ENCODE data around the gene TRPM1. TPM values are rescaled to one million over a fixed set of nuclear protein-coding genes. Genes with fewer than 3 reads are reported as not detected.

The TRPM1 gene
- total and polyA plus RNA-seq, 9 of the 15 experiments (the other 6 are each of a cell fraction or from before 2014, with no cell fraction given): 0.01 to 0.06 (median 0.03) TPM; not detected in 5

- TF ChIP-seq, protein P1, sequence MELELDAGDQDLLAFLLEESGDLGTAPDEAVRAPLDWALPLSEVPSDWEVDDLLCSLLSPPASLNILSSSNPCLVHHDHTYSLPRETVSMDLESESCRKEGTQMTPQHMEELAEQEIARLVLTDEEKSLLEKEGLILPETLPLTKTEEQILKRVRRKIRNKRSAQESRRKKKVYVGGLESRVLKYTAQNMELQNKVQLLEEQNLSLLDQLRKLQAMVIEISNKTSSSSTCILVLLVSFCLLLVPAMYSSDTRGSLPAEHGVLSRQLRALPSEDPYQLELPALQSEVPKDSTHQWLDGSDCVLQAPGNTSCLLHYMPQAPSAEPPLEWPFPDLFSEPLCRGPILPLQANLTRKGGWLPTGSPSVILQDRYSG (tag; conservative IDR thresholded peaks at IDR 0.05; ENCODE audit: low read depth): no peak
Observed at GRCh38 chr15:31128919-31129768, 27.6 kb upstream of the TRPM1 start (continued).

- H3K9ac ChIP-seq (ENCODE audit: insufficient read depth in 1 of 2, low read depth in 2 of 2, low read length in 2 of 2): no peak overlapping the region
- no TSS peak for BruUV-seq (replicated peaks)
- H3K9me3 ChIP-seq (replicated peaks; ENCODE audit: control insufficient read depth, insufficient read depth, low read depth, low read length): no peaks in the 10 kb centered on the region
- ChIA-PET CTCF (ENCODE audit: low intra/inter-chr PET ratio) (no interaction called here), POLR2A (no interaction called here)
- no peak overlapping the region for H3K4me3 ChIP-seq
- WGBS (ENCODE audit: insufficient coverage, low coverage, missing lambda C conversion rate): 0% methylated on average over 6 of the region's 6 CpGs
- no peaks in the 10 kb centered on the region for H3K36me3 ChIP-seq (ENCODE audit: control insufficient read depth, insufficient read depth, low read length)
- H3K4me1 ChIP-seq (replicated peaks in 1 of 2; ENCODE audit: control insufficient read depth in 2 of 2, insufficient read depth in 2 of 2, low read length in 2 of 2): no peaks in the 10 kb centered on the region
- peaks cover 5 to 22% of the 10 kb centered on the region in 2 experiments; a peak in 3 of 5 replicates for H3K27me3 ChIP-seq (ENCODE audit: control insufficient read depth in 2 of 2, insufficient read depth in 2 of 2, low read length in 2 of 2)
- no peak for ATAC-seq
- H3K9me1 ChIP-seq (ENCODE audit: control insufficient read depth, insufficient read depth, low read length): no peaks in the 10 kb centered on the region
- no peak overlapping the region for H3K4me2 ChIP-seq (ENCODE audit: insufficient read depth, low read length)
- in situ Hi-C loops (cut with MboI) (no loop called here), intact Hi-C loops (cut with micrococcal nuclease) (loop anchor here (2.0 to 10.0 kb wide), 2 partner anchors 134 to 326 kb away; partner anchors contain the start of gene MTMR10)
- no peak for FAIRE-seq
- TF ChIP-seq MYBL2 (IDR thresholded peaks at IDR 0.05; ENCODE audit: low read depth) (no peak), MYBL2 (CRISPR knock-in tag; IDR thresholded peaks at IDR 0.05; ENCODE audit: borderline replicate concordance) (no peak), EP300 (IDR thresholded peaks at IDR 0.05; ENCODE audit: low read length) (no peak), ZNF121 (CRISPR knock-in tag; conservative IDR thresholded peaks at IDR 0.05) (no peak), ZNF280A (IDR thresholded peaks at IDR 0.05; ENCODE audit: low read depth, partially characterized antibody) (no peak), HIVEP1 (CRISPR knock-in tag; IDR thresholded peaks at IDR 0.05) (no peak), ZBTB1 (CRISPR knock-in tag; IDR thresholded peaks at IDR 0.05; ENCODE audit: borderline replicate concordance, low read depth) (no peak)
- TF ChIP-seq, protein P2, sequence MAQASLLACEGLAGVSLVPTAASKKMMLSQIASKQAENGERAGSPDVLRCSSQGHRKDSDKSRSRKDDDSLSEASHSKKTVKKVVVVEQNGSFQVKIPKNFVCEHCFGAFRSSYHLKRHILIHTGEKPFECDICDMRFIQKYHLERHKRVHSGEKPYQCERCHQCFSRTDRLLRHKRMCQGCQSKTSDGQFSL (CRISPR knock-in tag; IDR thresholded peaks at IDR 0.05): no peak
- TF ChIP-seq, protein P2 (tag; IDR thresholded peaks at IDR 0.05): no peak
- no peak overlapping the region for H3K27ac ChIP-seq (ENCODE audit: extremely low read depth, low read depth, low read length)
- no peak overlapping the region for H2AFZ ChIP-seq (ENCODE audit: low read depth, low read length)
- no peaks in the 10 kb centered on the region for H3K79me2 ChIP-seq (ENCODE audit: control insufficient read depth, insufficient read depth, low read length)
- no peak for DNase-seq (ENCODE audit: extremely low read depth in 1 of 4, low spot score in 3 of 4)
- H4K20me1 ChIP-seq (replicated peaks; ENCODE audit: control insufficient read depth, insufficient read depth, low read length): peaks cover 5% of the 10 kb centered on the region; the same call in 1 of the 2 replicates
Observed at GRCh38 chr15:31128477-31128876, 27.0 kb upstream of the TRPM1 start.
